Right ventricle myocardium inferior (tissue), 1 donor: Measurements from ENCODE around the gene ACOT4. TPM values are rescaled to one million over a fixed set of nuclear protein-coding genes. Genes with fewer than 3 reads are reported as not detected.
"Not testable (repeated sequence)": the region's sequence is repeated elsewhere in the genome, so short reads cannot be mapped to it uniquely, and the experiment has no call there.

Experiments
- ATAC-seq: fragments of 200-7000 bp; cut with Tn5 transposase; one replicate; pipeline ENCODE4 v1.9.1; 2020; ENCODE audit warnings: mild to moderate bottlenecking, moderate library complexity
- DNase-seq: peaks from one replicate; pipeline ENCODE4 v3.0.0; 2021; ENCODE audit errors: missing footprints
- intact Hi-C: fragments of 100-400 bp; cut with DNase I; formaldehyde crosslinking; loops from one replicate; pipeline ENCODE4 v1.11.0; 2022
- total RNA-seq: library from RNA; stranded (reverse); fragmentation: NEBNext Ultra II Directional; extraction: Animal tissue kit (Norgen Biotek cat#: 25700); gene quantifications from one replicate; pipeline ENCODE4 v1.2.1, GENCODE V29; 2021
- donor health status: DM: no; HTN: yes; CAD: no; lungs with severe emphysema.

ACOT4 gene
- total RNA-seq, 1 donor from 2014 or later, result 0.97 TPM

- DNase-seq (no peak), ATAC-seq (no peak)
- intact Hi-C loops, result no loop called here
These were observed 27.9 kb downstream of the ACOT4 start for GRCh38 chr14:73619524-73619923.

- intact Hi-C loops, result no loop called here
- ATAC-seq (no peak), DNase-seq (no peak)
These were observed 28.6 kb downstream of the ACOT4 start for GRCh38 chr14:73620268-73620667.

GRCh38 chr14:73623504-73624054 lies 31.9 kb downstream of the ACOT4 start:
- no peak for ATAC-seq
- DNase-seq, result no peak
- intact Hi-C loops, result no loop called here

- intact Hi-C loops, result no loop called here
- ATAC-seq (no peak), DNase-seq (no peak)
These were observed 34.0 kb downstream of the ACOT4 start for GRCh38 chr14:73625706-73626105.

- no peak for DNase-seq
- intact Hi-C loops, result no loop called here
- ATAC-seq, result no peak
These were observed 35.5 kb downstream of the ACOT4 start for GRCh38 chr14:73627151-73627558.

GRCh38 chr14:73630009-73630780 lies 38.5 kb downstream of the ACOT4 start:
- ATAC-seq (no peak), DNase-seq (no peak)
- intact Hi-C loops, result loop anchor here (5.0 kb wide), 1 partner anchor 138 kb away; the partner anchor contains the start of gene RIOX1

GRCh38 chr14:73633116-73634010 lies 41.7 kb downstream of the ACOT4 start:
- intact Hi-C loops, result loop anchor here (2.0 to 5.0 kb wide), 2 partner anchors 125 to 141 kb away; partner anchors contain the start of gene RIOX1
- ATAC-seq, result peak; percentile 87
- peak; percentile 75 for DNase-seq

GRCh38 chr14:73634011-73634833 lies 42.5 kb downstream of the ACOT4 start:
- intact Hi-C loops, result loop anchor here (5.0 kb wide), 1 partner anchor 142 kb away; the partner anchor contains the start of gene RIOX1
- ATAC-seq (peak; percentile 81), DNase-seq (peak; percentile 74)

- intact Hi-C loops, ATAC-seq, DNase-seq: not testable (repeated sequence)
These were observed 44.7 kb downstream of the ACOT4 start for GRCh38 chr14:73636355-73636754.

- intact Hi-C loops, result no loop called here
- no peak for DNase-seq
- no peak for ATAC-seq
These were observed 46.2 kb downstream of the ACOT4 start for GRCh38 chr14:73637830-73638229.

GRCh38 chr14:73640796-73641365 lies 49.2 kb downstream of the ACOT4 start:
- intact Hi-C loops, result loop anchor here (10.0 kb wide), 1 partner anchor 214 kb away; the partner anchor contains the start of gene PTGR2
- no peak for DNase-seq
- ATAC-seq, result no peak

- intact Hi-C loops, result loop anchor here (5.0 to 10.0 kb wide), 2 partner anchors 68 to 210 kb away; partner anchors contain the start of genes PNMA1 and PTGR2
- ATAC-seq, result peak; percentile 100
- peak; percentile 97 for DNase-seq
These were observed 53.0 kb downstream of the ACOT4 start, which contains the start of gene DNAL1 for GRCh38 chr14:73644531-73645247. DNAL1 (plus strand) TSS chr14:73644986; CDS start chr14:73645040, 54 bp downstream.

GRCh38 chr14:73645248-73645610 lies 53.6 kb downstream of the ACOT4 start:
- ATAC-seq, result no peak
- intact Hi-C loops, result loop anchor here (5.0 to 10.0 kb wide), 2 partner anchors 67 to 210 kb away; partner anchors contain the start of genes PNMA1 and PTGR2

More at GRCh38 chr14:73645248-73645610, 53.6 kb downstream of the ACOT4 start:
- DNase-seq, result no peak
